T-helper 17 cell (primary cell): Measurements from ENCODE around the gene TPH1. TPM values are rescaled to one million over a fixed set of nuclear protein-coding genes. Genes with fewer than 3 reads are reported as not detected.
"Not testable (repeated sequence)": the region's sequence is repeated elsewhere in the genome, so short reads cannot be mapped to it uniquely, and the experiment has no call there.

Source experiments
- ATAC-seq: fragments of 150-1000 bp; cut with Tn5 transposase; 2 replicates; pipeline ENCODE4 v1.10.0; 2021; ENCODE audit warnings: mild to moderate bottlenecking, moderate library complexity
- DNase-seq, 3 donors: peaks; one replicate each; pipeline versions ENCODE4 v3.0.0 to v3.0.0-alpha.2; 2020 to 2021
- H3K9me3 ChIP-seq: one replicate; pipeline ENCODE4 v1.7.0; 2013; ENCODE audit warnings: low read length, mild to moderate bottlenecking; ENCODE audit not compliant: control insufficient read depth, poor library complexity, severe bottlenecking
- H3K27ac Mint-ChIP-seq: one replicate; pipeline ENCODE4 v1.8.0; 2022; ENCODE audit warnings: mild to moderate bottlenecking, moderate library complexity, mixed read lengths
- H3K27me3 Mint-ChIP-seq: one replicate; pipeline ENCODE4 v1.8.0; 2022; ENCODE audit warnings: mixed read lengths
- H3K36me3 Mint-ChIP-seq: one replicate; pipeline ENCODE4 v1.8.0; 2022; ENCODE audit warnings: low read depth, mixed read lengths
- H3K4me1 Mint-ChIP-seq: one replicate; pipeline ENCODE4 v1.8.0; 2022; ENCODE audit warnings: mild to moderate bottlenecking, mixed read lengths
- H3K4me3 Mint-ChIP-seq: one replicate; pipeline ENCODE4 v1.8.0; 2022; ENCODE audit warnings: mild to moderate bottlenecking, moderate library complexity, mixed read lengths
- total RNA-seq, 4 donors: library from RNA in 2 of 4; stranded (reverse) in 2 of 4; gene quantifications; one replicate each; pipeline ENCODE4 v1.2.3 and lab custom pipeline; 2022 to 2026

Gene TPH1
- total RNA-seq, 2 donors from 2014 or later: 0.47 to 0.73 TPM

DNA sequence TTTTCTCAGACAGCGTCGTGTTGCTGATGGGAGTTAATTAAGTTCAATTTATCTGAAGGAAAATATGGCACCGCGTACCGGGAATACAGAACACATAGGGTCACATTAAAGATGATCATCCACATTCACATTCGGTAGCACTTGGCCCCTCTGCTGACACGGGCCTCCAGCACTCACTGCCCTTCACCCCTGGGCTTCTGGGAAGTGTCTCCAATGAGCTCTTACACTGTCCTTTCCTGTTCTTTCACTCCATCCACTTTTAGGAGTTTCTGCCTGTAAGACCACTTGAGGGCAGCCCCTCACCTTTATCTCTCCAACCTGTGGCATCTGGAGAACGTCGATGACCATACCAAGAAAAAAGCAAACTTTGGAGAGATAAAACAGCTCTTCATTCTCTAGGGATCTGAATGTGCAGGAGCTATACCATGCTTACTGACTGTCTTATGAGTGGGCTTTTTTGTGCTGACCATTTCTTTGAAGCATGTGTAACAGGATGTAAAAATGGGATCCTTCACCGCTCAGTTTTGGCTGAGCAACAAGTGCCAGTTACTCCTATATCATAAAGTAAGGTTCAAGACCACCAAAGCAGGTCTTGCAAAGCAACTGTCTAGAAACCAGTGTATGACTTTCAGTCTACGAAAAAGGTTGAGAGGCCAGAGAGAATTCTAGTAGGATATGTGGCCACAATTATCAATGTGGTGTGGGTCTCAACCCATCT, 32.1 kb downstream of the TPH1 start:
- Mint-ChIP-seq H3K4me3 (peak overlapping the region; percentile 96), H3K4me1 (peaks cover 27% of the 10 kb centered on the region), H3K36me3 (no peaks in the 10 kb centered on the region), H3K27me3 (no peaks in the 10 kb centered on the region), H3K27ac (peak overlapping the region; percentile 93)
- H3K9me3 ChIP-seq: no peaks in the 10 kb centered on the region
- no peak for DNase-seq
- ATAC-seq: no peak

DNA sequence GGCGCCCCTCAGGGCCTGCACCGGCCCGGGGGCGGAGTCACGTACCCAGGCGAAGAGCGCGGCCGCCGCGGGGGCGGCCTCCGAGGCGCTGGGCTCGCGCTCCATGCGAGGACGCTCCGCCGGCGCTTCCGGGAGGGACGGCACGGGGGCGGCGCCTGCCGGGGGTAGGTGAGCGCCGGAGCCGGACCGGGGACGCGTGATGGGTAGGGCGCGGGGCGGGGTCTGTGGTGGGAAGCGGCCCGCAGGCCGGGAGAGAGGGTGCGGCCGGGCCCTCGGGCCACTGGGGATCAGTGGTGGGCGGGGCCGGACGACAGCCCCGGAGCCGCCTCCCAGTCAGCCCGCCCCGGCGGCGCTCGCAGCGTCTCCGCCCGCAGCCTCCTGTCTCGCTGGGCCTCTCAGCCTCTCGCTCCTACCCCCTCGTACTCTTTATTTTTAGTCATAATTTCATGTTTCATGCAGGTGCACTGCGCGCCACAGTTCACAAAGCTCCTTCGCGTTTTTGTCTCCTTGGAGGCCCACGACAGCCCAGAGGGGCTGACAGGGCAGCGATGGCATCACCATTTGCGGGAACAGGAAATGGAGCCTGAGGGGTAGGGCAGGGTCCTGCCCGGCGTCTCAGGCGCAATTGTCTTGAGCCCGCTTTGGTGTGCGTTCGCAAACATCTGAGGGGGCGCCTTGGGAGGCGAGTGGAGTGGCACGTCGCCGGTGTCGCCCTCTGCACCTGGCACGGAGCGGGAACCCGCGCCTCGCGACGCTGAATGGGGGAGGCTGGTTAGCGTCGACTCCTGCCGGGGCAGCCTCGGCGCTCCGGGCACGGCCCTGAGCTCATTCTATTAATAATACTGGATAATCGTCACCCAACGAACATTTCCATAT, 32.9 kb downstream of the TPH1 start, which contains the start of gene SERGEF:
Gene SERGEF, minus strand, starts transcription at position 142 of the 876 bp plus-strand sequence. Its CDS starts 37 bp downstream, at position 105.
- peaks cover 27% of the 10 kb centered on the region for H3K4me1 Mint-ChIP-seq
- peak within 1 kb of the TSS; percentile 96 for H3K4me3 Mint-ChIP-seq
- no peaks in the 10 kb centered on the region for H3K27me3 Mint-ChIP-seq
- no peaks in the 10 kb centered on the region for H3K36me3 Mint-ChIP-seq
- peak within 1 kb of the TSS; percentile 93 for H3K27ac Mint-ChIP-seq
- DNase-seq (peak; percentile 86 to 97 (median 94)), ATAC-seq (peak; percentile 90)
- H3K9me3 ChIP-seq: no peaks in the 10 kb centered on the region

DNA sequence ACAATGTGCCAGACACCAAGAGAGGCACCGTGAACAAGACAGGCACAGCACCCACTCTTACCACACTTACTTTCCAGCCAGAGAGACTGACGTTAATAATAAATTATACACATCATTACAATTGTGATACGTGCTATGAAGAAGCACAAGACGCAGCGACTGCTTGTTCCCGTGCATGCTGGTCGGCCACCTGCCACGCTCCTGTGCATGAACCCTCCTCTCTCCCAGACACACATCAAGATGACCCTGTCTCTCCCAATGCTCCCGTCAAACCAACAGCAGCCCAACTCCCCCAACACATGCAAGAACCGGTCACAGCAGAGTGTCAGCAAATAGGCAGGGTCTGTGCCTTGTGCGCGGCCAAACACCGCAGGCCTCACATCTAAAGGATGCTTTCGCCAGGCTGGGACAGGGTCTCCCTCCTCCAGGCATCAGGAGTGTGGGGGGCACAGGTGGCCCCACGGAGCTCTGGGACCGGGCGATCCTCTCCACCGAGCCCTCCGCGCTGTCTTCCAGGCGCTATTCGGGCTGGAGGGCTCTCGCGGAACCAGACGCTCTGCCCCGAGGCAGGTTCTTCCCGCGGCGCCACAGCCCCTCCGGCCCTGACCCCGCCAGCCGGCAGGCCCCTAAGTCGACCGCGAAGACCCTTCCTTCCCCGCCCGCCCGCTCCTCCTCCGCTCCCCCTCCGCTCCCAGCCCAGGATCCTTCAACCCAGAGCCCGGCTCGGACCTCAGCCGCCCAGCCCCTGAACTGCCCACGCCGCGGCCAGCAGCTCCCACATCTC, 33.8 kb downstream of the TPH1 start:
- Mint-ChIP-seq H3K4me1 (peaks cover 27% of the 10 kb centered on the region), H3K27me3 (no peaks in the 10 kb centered on the region), H3K36me3 (no peaks in the 10 kb centered on the region), H3K27ac (peak overlapping the region; percentile 93), H3K4me3 (peak overlapping the region; percentile 96)
- no peak for ATAC-seq
- peak in 2 of 3 donors; percentile 6 to 13 for DNase-seq
- H3K9me3 ChIP-seq: no peaks in the 10 kb centered on the region

DNA sequence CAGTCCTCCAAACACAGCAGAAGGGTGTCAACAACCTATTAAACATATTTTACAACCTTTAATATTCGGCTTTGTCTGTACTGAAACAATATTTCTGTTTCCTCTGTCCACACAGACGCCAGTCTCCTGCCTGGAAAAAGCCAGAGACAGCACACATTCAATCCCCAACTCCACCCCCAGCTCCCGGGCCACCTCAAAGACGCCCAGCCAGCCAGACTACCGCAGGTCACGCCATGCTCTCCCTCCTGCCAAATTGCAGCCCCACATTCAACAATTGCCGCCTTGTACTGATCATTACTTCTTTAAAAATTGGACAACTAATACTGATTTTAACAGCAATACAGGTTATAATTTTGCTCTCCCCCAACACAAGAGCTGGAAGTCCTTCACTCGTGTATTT, 34.4 kb downstream of the TPH1 start:
- no peak for ATAC-seq
- Mint-ChIP-seq H3K4me3 (peak overlapping the region; percentile 96), H3K36me3 (peaks cover under 1% of the 10 kb centered on the region), H3K27ac (peak overlapping the region; percentile 93), H3K27me3 (no peaks in the 10 kb centered on the region), H3K4me1 (peaks cover 27% of the 10 kb centered on the region)
- H3K9me3 ChIP-seq: no peaks in the 10 kb centered on the region
- DNase-seq: no peak

DNA sequence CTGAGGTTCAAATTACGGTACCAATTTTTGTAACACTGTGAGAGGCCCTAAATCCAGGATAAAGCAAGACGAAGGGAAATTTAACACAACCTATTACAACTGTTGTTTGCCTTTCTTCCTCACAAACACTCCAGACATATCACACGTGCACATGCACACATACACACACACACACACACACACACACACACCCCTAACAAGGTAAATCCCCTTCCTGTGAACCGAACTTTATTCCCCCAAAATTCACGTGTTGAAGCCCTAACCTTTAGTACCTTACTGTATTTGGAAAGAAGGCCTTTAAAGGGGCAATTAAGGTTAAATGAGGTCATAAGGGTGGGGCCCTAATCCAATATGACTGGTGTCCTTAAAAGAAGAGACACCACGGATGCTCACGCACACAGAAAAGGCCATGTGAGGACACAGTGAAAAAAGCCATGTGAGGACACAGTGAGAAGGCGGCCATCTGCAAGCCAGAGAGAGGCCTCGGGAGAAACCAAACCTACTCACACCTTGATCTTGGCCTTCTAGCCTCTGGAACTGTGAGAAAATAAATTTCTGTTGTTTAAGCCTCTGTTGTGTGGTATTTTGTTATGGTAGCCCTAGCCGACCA, 35.0 kb downstream of the TPH1 start:
- H3K9me3 ChIP-seq: no peaks in the 10 kb centered on the region
- Mint-ChIP-seq H3K27me3 (no peaks in the 10 kb centered on the region), H3K27ac (peak overlapping the region; percentile 93), H3K4me3 (peak overlapping the region; percentile 41), H3K4me1 (peaks cover 27% of the 10 kb centered on the region), H3K36me3 (peaks cover 3% of the 10 kb centered on the region)
- no peak for ATAC-seq
- no peak for DNase-seq

DNA sequence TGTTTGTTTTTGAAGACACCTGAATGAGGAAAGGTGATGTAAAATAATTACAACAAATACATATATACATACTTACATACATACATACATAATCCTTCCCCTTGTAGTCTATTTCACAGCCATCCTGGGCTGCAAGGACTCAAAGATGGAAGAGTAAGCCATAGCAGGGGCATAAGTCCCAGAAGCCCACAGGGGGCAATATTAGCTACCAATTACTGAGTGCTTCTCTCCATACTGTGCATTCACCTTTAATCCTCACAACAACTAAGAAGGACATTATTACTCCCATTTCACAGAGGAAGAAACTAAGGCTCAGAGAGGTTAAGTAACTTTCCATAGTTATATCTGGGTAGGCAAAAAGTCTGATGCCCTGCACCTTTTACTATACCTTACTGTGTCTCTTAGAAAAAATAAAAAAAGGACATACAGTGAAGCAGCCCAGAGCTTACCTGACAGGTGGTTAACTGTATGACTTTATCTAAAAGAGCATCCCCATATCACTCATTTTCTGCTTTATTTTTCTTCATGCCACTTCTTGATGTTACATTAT, 35.9 kb downstream of the TPH1 start:
- H3K27ac Mint-ChIP-seq: peak overlapping the region; percentile 93
- no peak overlapping the region for H3K4me3 Mint-ChIP-seq
- ATAC-seq (no peak), DNase-seq (no peak)
- H3K4me1 Mint-ChIP-seq: peaks cover 29% of the 10 kb centered on the region
- H3K36me3 Mint-ChIP-seq: peaks cover 3% of the 10 kb centered on the region
- H3K9me3 ChIP-seq: no peaks in the 10 kb centered on the region
- H3K27me3 Mint-ChIP-seq: no peaks in the 10 kb centered on the region

DNA sequence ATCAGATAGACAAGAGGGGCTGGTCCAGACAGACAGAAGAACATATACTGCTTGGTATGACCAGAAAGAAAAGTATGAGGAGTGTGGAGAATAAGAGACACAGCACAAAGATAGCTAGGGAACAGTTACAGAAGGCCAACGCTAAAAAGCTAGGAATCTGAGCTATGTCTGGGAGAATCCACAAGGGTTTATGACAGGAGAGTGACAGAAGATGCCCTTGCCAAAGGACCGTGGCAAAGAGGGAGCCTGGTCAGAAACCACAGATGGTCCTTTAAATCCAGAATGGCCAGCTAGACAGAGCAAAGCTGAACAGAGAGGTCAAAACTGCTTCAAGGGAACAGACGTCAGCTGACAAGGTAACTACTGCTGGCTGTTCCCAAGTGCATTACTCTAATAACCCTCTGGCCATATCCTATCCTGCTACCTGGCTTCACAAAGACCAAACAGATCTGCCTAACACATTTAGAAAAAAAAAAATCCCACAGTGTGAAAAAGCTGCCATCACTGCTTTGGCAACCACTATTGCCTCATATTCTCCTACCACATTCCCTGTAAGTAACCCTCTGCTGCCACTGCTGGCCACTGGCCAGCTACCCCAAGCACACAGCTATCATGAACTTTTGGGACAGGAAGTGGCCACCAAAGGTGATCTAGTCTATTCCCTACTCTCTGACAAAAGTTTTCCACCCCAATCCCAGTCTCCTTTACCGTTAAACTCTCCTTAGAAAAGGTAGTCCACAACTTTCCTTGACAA, 40.5 kb downstream of the TPH1 start:
- DNase-seq: no peak
- H3K27me3 Mint-ChIP-seq: no peaks in the 10 kb centered on the region
- peak overlapping the region; percentile 71 for H3K27ac Mint-ChIP-seq
- no peak for ATAC-seq
- H3K9me3 ChIP-seq: no peaks in the 10 kb centered on the region
- H3K4me3 Mint-ChIP-seq: no peak overlapping the region
- peaks cover 12% of the 10 kb centered on the region for H3K4me1 Mint-ChIP-seq
- H3K36me3 Mint-ChIP-seq: peaks cover 17% of the 10 kb centered on the region

DNA sequence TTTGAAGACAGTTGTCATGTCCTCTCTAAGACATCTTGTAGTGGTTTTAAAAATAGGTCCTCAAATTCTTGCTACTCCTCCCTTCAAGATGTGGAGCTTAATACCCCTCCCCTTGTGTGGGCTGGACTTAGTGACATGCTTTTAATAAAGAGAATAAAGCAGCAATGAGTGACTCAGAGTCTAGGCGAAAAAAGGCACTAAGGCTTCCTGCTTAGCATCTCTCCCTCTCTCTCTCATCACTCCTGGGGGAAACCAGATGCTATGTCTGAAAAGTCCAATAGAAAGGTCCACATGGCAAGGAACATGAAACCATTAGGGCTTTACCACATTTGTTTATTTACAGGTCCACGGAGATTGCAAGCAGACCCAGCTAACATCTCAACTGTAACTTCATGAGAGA, 44.9 kb downstream of the TPH1 start:
- Mint-ChIP-seq H3K27me3 (no peaks in the 10 kb centered on the region), H3K27ac (peak overlapping the region; percentile 74), H3K4me3 (no peak overlapping the region), H3K4me1 (peaks cover 23% of the 10 kb centered on the region), H3K36me3 (peaks cover 14% of the 10 kb centered on the region)
- no peak for ATAC-seq
- H3K9me3 ChIP-seq: no peaks in the 10 kb centered on the region
- no peak for DNase-seq

DNA sequence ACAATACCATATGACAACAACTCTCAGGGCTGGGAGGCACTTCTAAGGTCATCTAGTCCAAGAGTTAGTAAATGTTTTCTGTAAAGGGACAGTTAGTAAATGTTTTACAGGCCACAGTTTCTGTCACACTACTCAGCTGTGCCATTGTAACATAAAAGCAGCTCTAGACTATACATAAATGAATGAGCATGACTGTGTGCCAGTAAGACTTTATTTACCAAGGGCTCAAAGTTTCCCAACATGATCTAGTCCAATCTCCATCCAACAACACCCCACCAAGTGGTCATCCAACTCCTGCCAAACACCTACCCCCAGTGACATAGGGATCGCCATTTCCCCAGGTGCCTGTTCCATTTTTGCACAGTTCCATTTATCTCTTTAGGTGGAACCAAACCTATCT, 45.3 kb downstream of the TPH1 start:
- no peak overlapping the region for H3K27ac Mint-ChIP-seq
- no peaks in the 10 kb centered on the region for H3K9me3 ChIP-seq
- no peaks in the 10 kb centered on the region for H3K27me3 Mint-ChIP-seq
- peaks cover 25% of the 10 kb centered on the region for H3K4me1 Mint-ChIP-seq
- DNase-seq (no peak), ATAC-seq (no peak)
- H3K36me3 Mint-ChIP-seq: peaks cover 14% of the 10 kb centered on the region
- H3K4me3 Mint-ChIP-seq: no peak overlapping the region

DNA sequence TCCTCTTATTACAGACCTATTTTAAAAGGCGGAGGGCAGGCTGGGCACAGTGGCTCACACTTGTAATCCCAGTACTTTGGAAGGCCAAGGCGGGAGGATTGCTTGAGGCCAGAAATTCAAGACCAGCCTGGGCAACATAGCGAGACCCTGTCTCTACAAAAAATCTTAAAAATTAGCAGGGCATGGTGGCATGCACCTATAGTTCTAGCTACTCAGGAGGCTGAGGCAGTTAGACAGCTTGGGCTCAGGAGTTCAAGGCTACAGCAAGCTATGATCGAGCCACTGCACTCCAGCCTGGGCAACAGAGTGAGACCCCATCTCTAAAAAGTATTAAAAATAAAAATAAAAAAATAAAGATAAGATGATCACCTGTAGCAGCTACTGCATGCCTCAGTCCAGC, 45.9 kb downstream of the TPH1 start:
- not testable (repeated sequence) for H3K27me3 Mint-ChIP-seq, H3K27ac Mint-ChIP-seq, H3K9me3 ChIP-seq, ATAC-seq, DNase-seq, H3K4me3 Mint-ChIP-seq
- Mint-ChIP-seq H3K4me1 (peaks cover 24% of the 10 kb centered on the region), H3K36me3 (peaks cover 14% of the 10 kb centered on the region)
